Adrenal gland (tissue), 12 donors: ENCODE data around the gene EHMT1. TPM values are rescaled to one million over a fixed set of nuclear protein-coding genes. Genes with fewer than 3 reads are reported as not detected.

Experiments used
- DNase-seq, 7 donors: peaks; one replicate each; pipeline ENCODE4 v3.0.0-alpha.2; 2019 to 2020
- H3K27ac ChIP-seq, 5 donors: fragments of 200-600 bp; sonication (generic) in 4 of 5; 1 replicate in 3 of 5; 2 replicates in 2 of 5; pipeline versions ENCODE4 v1.5.1 to v1.8.0; 2016 to 2020; ENCODE audit warnings: mild to moderate bottlenecking in 1 of 5
- H3K27me3 ChIP-seq: fragments of 200-600 bp; 2 replicates; pipeline ENCODE4 v1.8.0; 2021
- H3K36me3 ChIP-seq, 2 donors: fragments of 200-600 bp; replicated peaks in 1 of 2; 1 replicate in 1 of 2; 2 replicates in 1 of 2; pipeline versions ENCODE4 v1.5.1 to v1.8.0; 2018 to 2022
- H3K4me1 ChIP-seq, 2 donors: fragments of 200-600 bp; replicated peaks in 1 of 2; 1 replicate in 1 of 2; 2 replicates in 1 of 2; pipeline versions ENCODE4 v1.5.1 to v1.8.0; 2018 to 2021
- H3K4me3 ChIP-seq, 4 donors: fragments of 200-600 bp; sonication (generic) in 3 of 4; one replicate each; pipeline ENCODE4 v1.5.1; 2016 to 2018
- H3K9me3 ChIP-seq, 3 donors: fragments of 200-600 bp; sonication (generic) in 1 of 3; replicated peaks in 1 of 3; 1 replicate in 2 of 3; 2 replicates in 1 of 3; pipeline versions ENCODE4 v1.5.1 to v1.8.0; 2016 to 2021
- CTCF ChIP-seq, 6 experiments: fragments of 450-650 bp in 4 of 6; fragments of 200-600 bp in 2 of 6; sonication (generic) in 1 of 6; IDR thresholded peaks; 1 replicate in 5 of 6; 2 replicates in 1 of 6; pipeline versions ENCODE4 v1.5.1 to v1.8.0; 2016 to 2021; ENCODE audit warnings: antibody characterized with exemption in 6 of 6, mild to moderate bottlenecking in 2 of 6, moderate library complexity in 1 of 6
- POLR2A ChIP-seq, 2 donors: fragments of 450-650 bp; IDR thresholded peaks; one replicate each; pipeline ENCODE4 v1.6.1; 2017; ENCODE audit warnings: antibody characterized with exemption in 2 of 2, mild to moderate bottlenecking in 2 of 2, moderate library complexity in 1 of 2
- WGBS, 4 donors: extraction: QIAGEN DNeasy Blood & Tissue Kit in 2 of 4; methylation state at CpG; one replicate each; pipeline versions ENCODE4 v1.1.5 to v1.1.7; 2013 to 2017; 5-methylcytosine and 5-hydroxymethylcytosine counted together
- intact Hi-C, 2 donors: fragments of 100-400 bp; cut with DNase I; formaldehyde crosslinking; loops; one replicate each; pipeline versions ENCODE4 v1.14.1 to v1.15.0; 2022 to 2023
- polyA plus RNA-seq, 3 donors: library from polyadenylated mRNA; stranded (reverse); fragments of 200-250 nt in 2 of 3; fragments of 350-450 nt in 1 of 3; fragmentation: Illumina TruSeq in 1 of 3; extraction: RNeasy Lipid Tissue Mini Kit (QIAGEN cat#74804) in 1 of 3; gene quantifications; one replicate each; pipeline ENCODE4 v1.2.3, GENCODE V29; 2013 to 2014
- total RNA-seq, 9 donors: library from RNA; depleted of rRNA in 4 of 9; stranded (reverse); fragments of >200 nt in 4 of 9; fragments of 120-200 nt in 1 of 9; fragmentation: NEBNext Ultra II Directional in 1 of 9; extraction: Animal tissue kit (Norgen Biotek cat#: 25700) in 1 of 9; gene quantifications; one replicate each; pipeline versions ENCODE4 v1.1.0 to v1.2.4, GENCODE V29; 2013 to 2023
- donor health status: healthy with polysubstance abuse.
- donor health status: Bipolar disorder and iron deficiency.
- donor health status: DM: yes; HTN: yes; CAD: no.
- donor health status: DM: no; HTN: no; CAD: no.
- donor health status: DM: no; HTN: no; CAD: no.
- donor health status: DM: yes; HTN: yes; CAD: no.

EHMT1 gene
- total and polyA plus RNA-seq, 12 donors, result 42.0 to 171 (median 71.0) TPM

GRCh38 chr9:137761032-137761431, 142.2 kb downstream of the EHMT1 start:
- Histone ChIP-seq H3K27ac (peak overlapping the region; percentile 44 to 88 (median 83)), H3K36me3 (peaks cover 0 to 39% of the 10 kb centered on the region in 2 donors), H3K27me3 (no peaks in the 10 kb centered on the region), H3K4me3 (no peak overlapping the region), H3K4me1 (peaks cover 31 to 39% of the 10 kb centered on the region in 2 donors), H3K9me3 (no peaks in the 10 kb centered on the region)
- TF ChIP-seq POLR2A (IDR thresholded peaks at IDR 0.05), result no peak
- no peak for TF ChIP-seq CTCF (IDR thresholded peaks at IDR 0.05)
- WGBS, 4 donors, result 57 to 70% (median 66%) methylated on average over 7 of the region's 7 CpGs
- no peak for DNase-seq
- intact Hi-C loops, result loop anchor here in 1 of 2 donors (10.0 kb wide), 1 partner anchor 86 kb away; no protein-coding TSS in a partner anchor

- Histone ChIP-seq H3K4me1 (peaks cover 31 to 34% of the 10 kb centered on the region in 2 donors), H3K9me3 (no peaks in the 10 kb centered on the region), H3K36me3 (peaks cover 0 to 39% of the 10 kb centered on the region in 2 donors), H3K27ac (peak overlapping the region; percentile 33 to 88 (median 83)), H3K27me3 (no peaks in the 10 kb centered on the region), H3K4me3 (no peak overlapping the region)
- DNase-seq, result peak in 3 of 7 donors; percentile 39 to 49 (median 47)
- no peak for TF ChIP-seq CTCF (IDR thresholded peaks at IDR 0.05)
- TF ChIP-seq POLR2A (IDR thresholded peaks at IDR 0.05), result no peak
- whole genome bisulfite sequencing, 4 donors, result 49 to 61% (median 52%) methylated on average over 9 of the region's 9 CpGs
- intact Hi-C loops, result loop anchor here in 1 of 2 donors (10.0 kb wide), 1 partner anchor 87 kb away; no protein-coding TSS in a partner anchor
Observed at GRCh38 chr9:137761793-137762192, 143.0 kb downstream of the EHMT1 start.

GRCh38 chr9:137762414-137763061, 143.7 kb downstream of the EHMT1 start:
- 77 to 82% (median 80%) methylated on average over 21 of the region's 21 CpGs for WGBS, 4 donors
- peaks cover 0 to 39% of the 10 kb centered on the region in 2 donors for H3K36me3 ChIP-seq
- H3K9me3 ChIP-seq, result no peaks in the 10 kb centered on the region
- peaks cover 24 to 27% of the 10 kb centered on the region in 2 donors for H3K4me1 ChIP-seq
- no peak overlapping the region for H3K4me3 ChIP-seq
- TF ChIP-seq POLR2A (IDR thresholded peaks at IDR 0.05) (no peak), CTCF (IDR thresholded peaks at IDR 0.05) (no peak)
- intact Hi-C loops, result loop anchor here in 1 of 2 donors (10.0 kb wide), 1 partner anchor 88 kb away; no protein-coding TSS in a partner anchor
- H3K27me3 ChIP-seq, result no peaks in the 10 kb centered on the region
- DNase-seq, result peak in 3 of 7 donors; percentile 22 to 69 (median 51)
- H3K27ac ChIP-seq, result peak overlapping the region; percentile 33 to 88 (median 83)

- no peak overlapping the region for H3K4me3 ChIP-seq
- intact Hi-C loops, result loop anchor here in 1 of 2 donors (10.0 kb wide), 1 partner anchor 89 kb away; no protein-coding TSS in a partner anchor
- 87 to 91% (median 90%) methylated on average over 17 to 29 of the region's 29 CpGs for WGBS, 4 donors
- H3K27me3 ChIP-seq, result no peaks in the 10 kb centered on the region
- no peak for DNase-seq
- H3K36me3 ChIP-seq, result peaks cover 0 to 32% of the 10 kb centered on the region in 2 donors
- peaks cover 24 to 25% of the 10 kb centered on the region in 2 donors for H3K4me1 ChIP-seq
- no peaks in the 10 kb centered on the region for H3K9me3 ChIP-seq
- peak overlapping the region in 2 of 5 donors; percentile 83 to 86 for H3K27ac ChIP-seq
- no peak for TF ChIP-seq CTCF (IDR thresholded peaks at IDR 0.05)
- TF ChIP-seq POLR2A (IDR thresholded peaks at IDR 0.05), result no peak
Observed at GRCh38 chr9:137763271-137763955, 144.6 kb downstream of the EHMT1 start.
